Caco-2 (cell line): ENCODE measurements around the gene NPPC. TPM values are rescaled to one million over a fixed set of nuclear protein-coding genes. Genes with fewer than 3 reads are reported as not detected.

Experiments
- BruUV-seq: library from RNA; stranded (reverse); fragments of 400-500 nt; replicated peaks from 2 replicates; lab custom pipeline; 2021; lab: Mats Ljungman, UMichigan
- CTCF ChIA-PET: fragments of 300-600 bp; sonication (Branson Sonifier 250); formaldehyde crosslinking; loops from one replicate; lab custom pipeline; 2022; ENCODE audit warnings: antibody characterized with exemption; lab: Charles Lee
- POLR2A ChIA-PET: fragments of 300-600 bp; sonication (Branson Sonifier 250); formaldehyde crosslinking; loops from one replicate; lab custom pipeline; 2022; ENCODE audit warnings: antibody characterized with exemption; lab: Charles Lee
- DNase-seq, 2 experiments: peaks; one replicate each; pipeline versions ENCODE4 v3.0.0 to v3.0.0-alpha.2; 2020 to 2022
- H3K27me3 ChIP-seq: replicated peaks from 2 replicates; pipeline ENCODE4 v1.6.0; 2011; ENCODE audit warnings: low read length; ENCODE audit not compliant: control insufficient read depth, insufficient read depth
- H3K36me3 ChIP-seq: 2 replicates; pipeline ENCODE4 v1.5.1; 2011; ENCODE audit warnings: low read length; ENCODE audit not compliant: control insufficient read depth, insufficient read depth
- H3K4me1 ChIP-seq: fragments of 250-450 bp; sonication (Bioruptor Pico); 2 replicates; pipeline ENCODE4 v1.5.1; 2020; ENCODE audit warnings: mild to moderate bottlenecking
- H3K4me3 ChIP-seq: 2 replicates; pipeline ENCODE4 v1.5.1; 2011; ENCODE audit warnings: low read depth, mild to moderate bottlenecking, control low read depth, low read length
- H3K9me3 ChIP-seq: fragments of 250-450 bp; sonication (Bioruptor Pico); 2 replicates; pipeline ENCODE4 v1.5.1; 2020; ENCODE audit warnings: mild to moderate bottlenecking, moderate library complexity
- H3K27ac Mint-ChIP-seq: one replicate; pipeline ENCODE4 v1.8.0; 2022; ENCODE audit warnings: mixed read lengths; ENCODE audit not compliant: unreplicated experiment
- H3K27me3 Mint-ChIP-seq: one replicate; pipeline ENCODE4 v1.8.0; 2022; ENCODE audit warnings: mixed read lengths; ENCODE audit not compliant: insufficient read depth, unreplicated experiment
- H3K36me3 Mint-ChIP-seq: one replicate; pipeline ENCODE4 v1.8.0; 2022; ENCODE audit warnings: mild to moderate bottlenecking, mixed read lengths; ENCODE audit not compliant: insufficient read depth, unreplicated experiment
- H3K4me1 Mint-ChIP-seq: one replicate; pipeline ENCODE4 v1.8.0; 2022; ENCODE audit warnings: low read depth, mixed read lengths; ENCODE audit not compliant: unreplicated experiment
- H3K4me3 Mint-ChIP-seq: one replicate; pipeline ENCODE4 v1.8.0; 2022; ENCODE audit warnings: mild to moderate bottlenecking, moderate library complexity, mixed read lengths; ENCODE audit not compliant: unreplicated experiment
- H3K9me3 Mint-ChIP-seq: one replicate; pipeline ENCODE4 v1.8.0; 2022; ENCODE audit warnings: mixed read lengths; ENCODE audit not compliant: unreplicated experiment
- intact Hi-C: fragments of 100-400 bp; cut with micrococcal nuclease; formaldehyde crosslinking; loops from one replicate; pipeline ENCODE4 v1.10.0; 2022; ENCODE audit not compliant: unreplicated experiment
- total RNA-seq: library from RNA; stranded (reverse); gene quantifications from 2 replicates; pipeline ENCODE4 v1.2.3, GENCODE V29; 2022
- TF ChIP-seq, protein P1 (sequence below), 2 experiments: fragments of 200-600 bp in 1 of 2; IDR thresholded peaks; 1 replicate in 1 of 2; 2 replicates in 1 of 2; pipeline versions ENCODE4 v1.5.1 to v1.8.0; 2011 to 2022; ENCODE audit warnings: antibody characterized with exemption in 1 of 2, control low read depth in 1 of 2, inconsistent platforms in 1 of 2, low read depth in 1 of 2, low read length in 1 of 2, mild to moderate bottlenecking in 1 of 2, moderate library complexity in 1 of 2; ENCODE audit not compliant: insufficient read depth in 1 of 2, severe bottlenecking in 1 of 2, unreplicated experiment in 1 of 2

Gene NPPC
- total RNA-seq, 1 experiment from 2014 or later: not detected

GRCh38 chr2:231946241-231946814, 20.1 kb upstream of the NPPC start:
- Mint-ChIP-seq H3K4me1 (no peaks in the 10 kb centered on the region), H3K4me3 (no peak overlapping the region), H3K9me3 (no peaks in the 10 kb centered on the region), H3K27me3 (no peaks in the 10 kb centered on the region), H3K36me3 (no peaks in the 10 kb centered on the region), H3K27ac (no peak overlapping the region)
- ChIA-PET CTCF (no interaction called here), POLR2A (no interaction called here)
- Histone ChIP-seq H3K4me1 (no peaks in the 10 kb centered on the region), H3K9me3 (no peaks in the 10 kb centered on the region), H3K27me3 (no peaks in the 10 kb centered on the region), H3K36me3 (no peaks in the 10 kb centered on the region), H3K4me3 (no peak overlapping the region)
- intact Hi-C loops: no loop called here
- no peak for DNase-seq
- TF ChIP-seq, protein P1, sequence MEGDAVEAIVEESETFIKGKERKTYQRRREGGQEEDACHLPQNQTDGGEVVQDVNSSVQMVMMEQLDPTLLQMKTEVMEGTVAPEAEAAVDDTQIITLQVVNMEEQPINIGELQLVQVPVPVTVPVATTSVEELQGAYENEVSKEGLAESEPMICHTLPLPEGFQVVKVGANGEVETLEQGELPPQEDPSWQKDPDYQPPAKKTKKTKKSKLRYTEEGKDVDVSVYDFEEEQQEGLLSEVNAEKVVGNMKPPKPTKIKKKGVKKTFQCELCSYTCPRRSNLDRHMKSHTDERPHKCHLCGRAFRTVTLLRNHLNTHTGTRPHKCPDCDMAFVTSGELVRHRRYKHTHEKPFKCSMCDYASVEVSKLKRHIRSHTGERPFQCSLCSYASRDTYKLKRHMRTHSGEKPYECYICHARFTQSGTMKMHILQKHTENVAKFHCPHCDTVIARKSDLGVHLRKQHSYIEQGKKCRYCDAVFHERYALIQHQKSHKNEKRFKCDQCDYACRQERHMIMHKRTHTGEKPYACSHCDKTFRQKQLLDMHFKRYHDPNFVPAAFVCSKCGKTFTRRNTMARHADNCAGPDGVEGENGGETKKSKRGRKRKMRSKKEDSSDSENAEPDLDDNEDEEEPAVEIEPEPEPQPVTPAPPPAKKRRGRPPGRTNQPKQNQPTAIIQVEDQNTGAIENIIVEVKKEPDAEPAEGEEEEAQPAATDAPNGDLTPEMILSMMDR (IDR thresholded peaks at IDR 0.05; ENCODE audit: insufficient read depth in 1 of 2, low read depth in 1 of 2, low read length in 1 of 2, severe bottlenecking in 1 of 2, unreplicated experiment in 1 of 2): no peak
- BruUV-seq: no TSS peak

GRCh38 chr2:231942180-231942579, 16.0 kb upstream of the NPPC start:
- CTCF ChIA-PET: no interaction called here
- Mint-ChIP-seq H3K27ac (no peak overlapping the region), H3K9me3 (no peaks in the 10 kb centered on the region), H3K4me3 (no peak overlapping the region), H3K36me3 (no peaks in the 10 kb centered on the region), H3K27me3 (peaks cover 3% of the 10 kb centered on the region), H3K4me1 (no peaks in the 10 kb centered on the region)
- no TSS peak for BruUV-seq
- H3K36me3 ChIP-seq: no peaks in the 10 kb centered on the region
- no peak for DNase-seq
- no peaks in the 10 kb centered on the region for H3K4me1 ChIP-seq
- H3K9me3 ChIP-seq: no peaks in the 10 kb centered on the region
- no peak overlapping the region for H3K4me3 ChIP-seq
- intact Hi-C loops: no loop called here
- no peaks in the 10 kb centered on the region for H3K27me3 ChIP-seq
- TF ChIP-seq, protein P1 (IDR thresholded peaks at IDR 0.05; ENCODE audit: insufficient read depth in 1 of 2, low read depth in 1 of 2, low read length in 1 of 2, severe bottlenecking in 1 of 2, unreplicated experiment in 1 of 2): no peak
- POLR2A ChIA-PET: no interaction called here

DNA sequence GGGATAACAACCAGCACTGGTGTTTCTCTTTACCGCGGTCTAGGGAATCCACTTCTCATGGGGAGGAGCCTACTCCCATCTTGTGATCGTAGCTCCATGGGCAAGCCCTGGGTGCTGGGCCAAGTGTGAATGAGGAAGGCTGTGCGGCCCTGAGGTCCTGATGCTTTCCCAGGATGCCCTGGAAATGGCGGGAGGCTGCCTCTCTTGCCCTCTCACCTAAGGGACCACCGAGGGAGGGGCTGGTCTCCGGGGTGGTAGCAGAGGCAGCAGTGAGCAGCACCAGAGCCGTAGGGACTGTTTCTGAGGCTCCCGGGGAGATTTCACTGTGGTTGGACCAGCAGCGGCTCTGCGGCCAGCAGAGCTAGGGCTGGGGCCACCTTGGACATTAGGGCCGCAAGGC, 15.5 kb upstream of the NPPC start:
- no peak overlapping the region for H3K4me3 ChIP-seq
- no peak for DNase-seq
- H3K4me3 Mint-ChIP-seq: no peak overlapping the region
- ChIA-PET POLR2A (no interaction called here), CTCF (no interaction called here)
- H3K36me3 ChIP-seq: no peaks in the 10 kb centered on the region
- H3K9me3 ChIP-seq: no peaks in the 10 kb centered on the region
- no peaks in the 10 kb centered on the region for H3K27me3 ChIP-seq
- BruUV-seq: no TSS peak
- TF ChIP-seq, protein P1 (IDR thresholded peaks at IDR 0.05; ENCODE audit: insufficient read depth in 1 of 2, low read depth in 1 of 2, low read length in 1 of 2, severe bottlenecking in 1 of 2, unreplicated experiment in 1 of 2): no peak
- intact Hi-C loops: no loop called here
- no peaks in the 10 kb centered on the region for H3K4me1 Mint-ChIP-seq
- no peak overlapping the region for H3K27ac Mint-ChIP-seq
- no peaks in the 10 kb centered on the region for H3K36me3 Mint-ChIP-seq
- H3K9me3 Mint-ChIP-seq: no peaks in the 10 kb centered on the region
- H3K4me1 ChIP-seq: no peaks in the 10 kb centered on the region
- H3K27me3 Mint-ChIP-seq: peaks cover 3% of the 10 kb centered on the region
